Mesodermal cell (in vitro differentiated cells): ENCODE data around the gene PI16.

ENCODE experiments used
- H3K27ac ChIP-seq: 2 replicates; pipeline ENCODE4 v1.7.0; 2013; ENCODE audit warnings: mild to moderate bottlenecking, low read depth, low read length, moderate library complexity; ENCODE audit not compliant: severe bottlenecking
- H3K36me3 ChIP-seq: 2 replicates; pipeline ENCODE4 v1.7.1; 2013; ENCODE audit warnings: mild to moderate bottlenecking, low read length, moderate library complexity; ENCODE audit not compliant: control insufficient read depth, insufficient read depth
- H3K4me1 ChIP-seq: one replicate; pipeline ENCODE4 v1.7.1; 2013; ENCODE audit warnings: mild to moderate bottlenecking, low read length; ENCODE audit not compliant: insufficient read depth, control insufficient read depth, poor library complexity, severe bottlenecking
- H3K4me3 ChIP-seq: 2 replicates; pipeline ENCODE4 v1.7.0; 2013; ENCODE audit warnings: low read length, control low read depth, mild to moderate bottlenecking; ENCODE audit not compliant: insufficient read depth, poor library complexity, severe bottlenecking; ENCODE audit errors: extremely low read depth
- H3K9me3 ChIP-seq: 2 replicates; pipeline ENCODE4 v1.7.1; 2013; ENCODE audit warnings: mild to moderate bottlenecking, low read length, moderate library complexity; ENCODE audit not compliant: control insufficient read depth
- WGBS, 2 experiments: methylation state at CpG; one replicate each; pipeline ENCODE4 v1.1.5; 2013; ENCODE audit warnings: missing lambda C conversion rate in 2 of 2; ENCODE audit not compliant: insufficient coverage in 2 of 2; 5-methylcytosine and 5-hydroxymethylcytosine counted together

PI16 gene

GRCh38 chr6:36957773-36958271, 3.3 kb downstream of the PI16 start:
- peaks cover 20% of the 10 kb centered on the region for H3K4me1 ChIP-seq
- H3K36me3 ChIP-seq, result no peaks in the 10 kb centered on the region
- no peaks in the 10 kb centered on the region for H3K9me3 ChIP-seq
- H3K27ac ChIP-seq, result no peak overlapping the region
- no peak overlapping the region for H3K4me3 ChIP-seq
- WGBS, 2 experiments, result 90 to 96% methylated on average over 8 to 9 of the region's 9 CpGs

- no peaks in the 10 kb centered on the region for H3K9me3 ChIP-seq
- 92 to 95% methylated on average over 43 to 44 of the region's 44 CpGs for WGBS, 2 experiments
- no peak overlapping the region for H3K4me3 ChIP-seq
- no peak overlapping the region for H3K27ac ChIP-seq
- H3K36me3 ChIP-seq, result no peaks in the 10 kb centered on the region
- H3K4me1 ChIP-seq, result peaks cover 20% of the 10 kb centered on the region
Observed at GRCh38 chr6:36958775-36959554, 4.4 kb downstream of the PI16 start.

- WGBS, 2 experiments, result 95 to 97% methylated on average over 11 to 13 of the region's 17 CpGs
Observed at GRCh38 chr6:36959555-36960250, 5.2 kb downstream of the PI16 start.

GRCh38 chr6:36961441-36962435, 7.2 kb downstream of the PI16 start:
- peaks cover 13% of the 10 kb centered on the region for H3K4me1 ChIP-seq
- H3K27ac ChIP-seq, result no peak overlapping the region
- H3K4me3 ChIP-seq, result no peak overlapping the region
- WGBS, 2 experiments, result 90 to 93% methylated on average over 33 to 35 of the region's 40 CpGs
- no peaks in the 10 kb centered on the region for H3K9me3 ChIP-seq
- peaks cover 8% of the 10 kb centered on the region for H3K36me3 ChIP-seq

More at GRCh38 chr6:36959555-36960250, 5.2 kb downstream of the PI16 start:
- Histone ChIP-seq H3K36me3 (no peaks in the 10 kb centered on the region), H3K9me3 (no peaks in the 10 kb centered on the region), H3K4me1 (peaks cover 14% of the 10 kb centered on the region), H3K27ac (no peak overlapping the region), H3K4me3 (no peak overlapping the region)

- Histone ChIP-seq H3K4me1 (peaks cover 13% of the 10 kb centered on the region), H3K4me3 (no peak overlapping the region), H3K9me3 (no peaks in the 10 kb centered on the region), H3K36me3 (peaks cover 19% of the 10 kb centered on the region), H3K27ac (no peak overlapping the region)
- WGBS, 2 experiments, result 60 to 67% methylated on average over 12 of the region's 12 CpGs
Observed at GRCh38 chr6:36962874-36963273, 8.3 kb downstream of the PI16 start.

- 88 to 91% methylated on average over 8 of the region's 11 CpGs for WGBS, 2 experiments
- H3K4me3 ChIP-seq, result no peak overlapping the region
- peaks cover 13% of the 10 kb centered on the region for H3K4me1 ChIP-seq
- no peak overlapping the region for H3K27ac ChIP-seq
- no peaks in the 10 kb centered on the region for H3K9me3 ChIP-seq
- H3K36me3 ChIP-seq, result peaks cover 27% of the 10 kb centered on the region
Observed at GRCh38 chr6:36963451-36964290, 9.1 kb downstream of the PI16 start.

- Histone ChIP-seq H3K27ac (no peak overlapping the region), H3K36me3 (peaks cover 34% of the 10 kb centered on the region), H3K4me3 (no peak overlapping the region), H3K9me3 (no peaks in the 10 kb centered on the region), H3K4me1 (peaks cover 13% of the 10 kb centered on the region)
- WGBS, 2 experiments, result 93 to 100% methylated on average over 1 to 3 of the region's 6 CpGs
Observed at GRCh38 chr6:36964349-36964748, 9.8 kb downstream of the PI16 start.

GRCh38 chr6:36964908-36965307, 10.4 kb downstream of the PI16 start:
- H3K36me3 ChIP-seq, result peaks cover 39% of the 10 kb centered on the region
- H3K9me3 ChIP-seq, result no peaks in the 10 kb centered on the region
- H3K4me3 ChIP-seq, result no peak overlapping the region
- peaks cover 11% of the 10 kb centered on the region for H3K4me1 ChIP-seq
- 93 to 96% methylated on average over 3 of the region's 4 CpGs for WGBS, 2 experiments
- H3K27ac ChIP-seq, result no peak overlapping the region

GRCh38 chr6:36967301-36967700, 12.8 kb downstream of the PI16 start:
- H3K27ac ChIP-seq, result no peak overlapping the region

More at GRCh38 chr6:36967301-36967700, 12.8 kb downstream of the PI16 start:
- H3K36me3 ChIP-seq, result peaks cover 63% of the 10 kb centered on the region
- no peaks in the 10 kb centered on the region for H3K4me1 ChIP-seq
- no peaks in the 10 kb centered on the region for H3K9me3 ChIP-seq
- no peak overlapping the region for H3K4me3 ChIP-seq
- 100% methylated on average over 2 of the region's 3 CpGs; no CpG with 5 or more reads in 1 of the 2 experiments for WGBS, 2 experiments
